Endothelial cell of umbilical vein (primary cell): Measurements from ENCODE around the gene WDPCP. TPM values are rescaled to one million over a fixed set of nuclear protein-coding genes. Genes with fewer than 3 reads are reported as not detected.

Source experiments
- BruUV-seq: library from RNA; stranded (reverse); fragments of 400-500 nt; replicated peaks from 2 replicates; lab custom pipeline; 2021; lab: Mats Ljungman, UMichigan
- CTCF ChIA-PET: fragments of 300-600, 350-600 bp; sonication (Branson Sonifier 250); formaldehyde crosslinking; loops from one replicate; lab custom pipeline; 2021; ENCODE audit warnings: antibody characterized with exemption, inconsistent platforms; lab: Charles Lee
- POLR2A ChIA-PET: fragments of 300-600, 350-600 bp; sonication (Branson Sonifier 250); formaldehyde crosslinking; loops from one replicate; lab custom pipeline; 2021; ENCODE audit warnings: antibody characterized with exemption, inconsistent platforms; lab: Charles Lee
- DNase-seq: peaks from one replicate; pipeline ENCODE4 v3.0.0-alpha.2; 2011; ENCODE audit warnings: low read depth, low spot score
- FAIRE-seq: peaks from 2 replicates; lab custom pipeline; 2011; peaks lifted over from hg19 to GRCh38; lab: Jason Lieb, UNC
- H2AFZ ChIP-seq: 2 replicates; pipeline ENCODE4 v1.6.0; 2012; ENCODE audit warnings: low read depth, low read length, control low read depth, inconsistent platforms
- H3K27ac ChIP-seq: 2 replicates; pipeline ENCODE4 v1.5.1; 2011; ENCODE audit warnings: low read depth, mild to moderate bottlenecking, control low read depth, low read length, moderate library complexity; ENCODE audit not compliant: insufficient read depth
- H3K27me3 ChIP-seq, 2 experiments: 2 replicates each; pipeline versions ENCODE4 v1.6.0 to v1.6.1; 2011; ENCODE audit warnings: low read length in 2 of 2, mixed read lengths in 1 of 2; ENCODE audit not compliant: control insufficient read depth in 2 of 2, insufficient read depth in 2 of 2
- H3K36me3 ChIP-seq, 2 experiments: 2 replicates in 1 of 2; 3 replicates in 1 of 2; pipeline ENCODE4 v1.5.1; 2011; ENCODE audit warnings: low read length in 2 of 2, mild to moderate bottlenecking in 1 of 2, moderate library complexity in 1 of 2; ENCODE audit not compliant: control insufficient read depth in 2 of 2, insufficient read depth in 2 of 2; ENCODE audit errors: extremely low read depth in 1 of 2
- H3K4me1 ChIP-seq: 3 replicates; pipeline ENCODE4 v1.5.1; 2011; ENCODE audit warnings: mild to moderate bottlenecking, low read length; ENCODE audit not compliant: control insufficient read depth, insufficient read depth; ENCODE audit errors: extremely low read depth
- H3K4me2 ChIP-seq: 2 replicates; pipeline ENCODE4 v1.6.1; 2011; ENCODE audit warnings: low read length, control low read depth, mixed read lengths; ENCODE audit not compliant: insufficient read depth
- H3K4me3 ChIP-seq, 3 experiments: fragments of 200-600 bp in 1 of 3; sonication (generic), shearing (Covaris generic) in 1 of 3; replicated peaks in 1 of 3; 2 replicates each; pipeline ENCODE4 v1.5.1; 2011 to 2016; ENCODE audit warnings: control low read depth in 3 of 3, low read length in 3 of 3, mild to moderate bottlenecking in 2 of 3, inconsistent platforms in 1 of 3, low read depth in 1 of 3, moderate library complexity in 1 of 3; ENCODE audit not compliant: insufficient read depth in 1 of 3
- H3K79me2 ChIP-seq: 2 replicates; pipeline ENCODE4 v1.6.0; 2012; ENCODE audit warnings: low read length, inconsistent platforms; ENCODE audit not compliant: control insufficient read depth, insufficient read depth
- H3K9ac ChIP-seq: replicated peaks from 2 replicates; pipeline ENCODE3; 2011; ENCODE audit warnings: low read length, control low read depth; ENCODE audit not compliant: insufficient read depth; ENCODE audit errors: extremely low read depth
- H3K9me1 ChIP-seq: replicated peaks from 3 replicates; pipeline ENCODE4 v1.6.0; 2011; ENCODE audit warnings: mild to moderate bottlenecking, low read length; ENCODE audit not compliant: control insufficient read depth, insufficient read depth; ENCODE audit errors: extremely low read depth
- H3K9me3 ChIP-seq: replicated peaks from 2 replicates; pipeline ENCODE4 v1.5.1; 2012; ENCODE audit warnings: low read length, inconsistent platforms; ENCODE audit not compliant: control insufficient read depth, insufficient read depth
- H4K20me1 ChIP-seq: replicated peaks from 2 replicates; pipeline ENCODE3; 2011; ENCODE audit warnings: mild to moderate bottlenecking, low read length; ENCODE audit not compliant: control insufficient read depth, insufficient read depth; ENCODE audit errors: extremely low read depth
- EZH2 ChIP-seq: IDR thresholded peaks from 2 replicates; pipeline ENCODE4 v1.6.1; 2012; ENCODE audit warnings: borderline replicate concordance, low read depth, mild to moderate bottlenecking, moderate library complexity, low read length, inconsistent platforms; ENCODE audit not compliant: severe bottlenecking
- FOS ChIP-seq: IDR thresholded peaks from 2 replicates; pipeline ENCODE4 v1.6.1; 2011; ENCODE audit warnings: mild to moderate bottlenecking, low read length, moderate library complexity, borderline replicate concordance; ENCODE audit not compliant: insufficient read depth
- GATA2 ChIP-seq: IDR thresholded peaks from 2 replicates; pipeline ENCODE4 v1.7.0; 2011; ENCODE audit warnings: low read depth, mild to moderate bottlenecking, moderate library complexity, mixed read lengths, low read length; ENCODE audit not compliant: insufficient read length, insufficient read depth
- JUN ChIP-seq: IDR thresholded peaks from 2 replicates; pipeline ENCODE4 v1.6.1; 2011; ENCODE audit warnings: borderline replicate concordance, low read depth; ENCODE audit not compliant: insufficient read length, insufficient read depth
- MYC ChIP-seq: IDR thresholded peaks from one replicate; pipeline ENCODE4 v1.6.1; 2011; ENCODE audit warnings: mild to moderate bottlenecking, low read depth, low read length
- POLR2A ChIP-seq: IDR thresholded peaks from 2 replicates; pipeline ENCODE4 v1.6.1; 2012; ENCODE audit warnings: low read depth, mild to moderate bottlenecking, control low read depth, low read length
- POLR2AphosphoS5 ChIP-seq: IDR thresholded peaks from 2 replicates; pipeline ENCODE4 v1.6.1; 2012; ENCODE audit warnings: low read depth, mild to moderate bottlenecking, control low read depth, low read length, moderate library complexity; ENCODE audit not compliant: insufficient read depth
- dilution Hi-C: fragments of 300-500 bp; cut with MboI; formaldehyde crosslinking; loops from one replicate; pipeline ENCODE4 v1.15.0; 2019; ENCODE audit warnings: low sequenced_read_pairs; ENCODE audit not compliant: extremely low pct_ligation_motif_present
- intact Hi-C: fragments of 100-400 bp; cut with micrococcal nuclease; formaldehyde crosslinking; loops from one replicate; pipeline ENCODE4 v1.10.0; 2022
- polyA plus RNA-seq, 4 experiments: library from polyadenylated mRNA; depleted of rRNA in 3 of 4; stranded (reverse) in 3 of 4; unstranded in 1 of 4; fragments of >200 nt; gene quantifications; 2 replicates each; pipeline versions ENCODE4 v1.2.1 to v1.2.3, GENCODE V29; 2011 to 2012; ENCODE audit warnings: missing spikeins in 1 of 4
- total RNA-seq: library from RNA; stranded (reverse); gene quantifications from 2 replicates; pipeline ENCODE4 v1.2.3, GENCODE V29; 2021
- TF ChIP-seq, protein P1 (sequence below), 2 donors: IDR thresholded peaks; 1 replicate in 1 of 2; 2 replicates in 1 of 2; pipeline ENCODE4 v1.5.1; 2011; ENCODE audit warnings: low read length in 2 of 2, mild to moderate bottlenecking in 2 of 2, moderate library complexity in 2 of 2, control low read depth in 1 of 2, inconsistent platforms in 1 of 2, low read depth in 1 of 2; ENCODE audit not compliant: insufficient read depth in 1 of 2; ENCODE audit errors: extremely low read depth in 1 of 2
- TF ChIP-seq, protein P2 (sequence below): IDR thresholded peaks from 2 replicates; pipeline ENCODE4 v1.6.1; 2011; ENCODE audit not compliant: insufficient read depth, insufficient read length

Gene WDPCP
- total and polyA plus RNA-seq, 2 donors (not counting 3 experiments of a cell fraction or from before 2014, with no cell fraction given): 4.0 to 8.8 TPM

DNA sequence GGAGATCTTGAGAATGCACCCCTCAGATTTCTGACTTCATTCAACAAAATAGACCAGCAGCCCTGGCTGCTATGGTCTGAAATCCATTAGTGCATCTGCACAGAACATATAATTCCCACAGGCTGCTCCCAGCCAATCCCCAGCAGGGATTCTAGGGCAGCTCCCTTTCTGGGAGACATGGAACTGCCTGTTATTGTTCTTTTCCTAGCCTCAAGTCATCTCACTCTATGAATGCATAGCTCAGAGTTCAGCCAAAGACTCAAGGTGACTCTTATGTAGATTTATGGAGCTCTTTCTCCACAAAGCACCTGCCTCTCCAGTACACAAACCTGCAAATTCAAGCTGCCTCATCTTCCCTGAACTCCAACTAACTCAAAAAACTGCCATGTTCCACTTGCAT, 241.9 kb downstream of the WDPCP start:
- DNase-seq (no peak), FAIRE-seq (no peak)
- Histone ChIP-seq H3K36me3 (no peaks in the 10 kb centered on the region), H4K20me1 (no peaks in the 10 kb centered on the region), H3K79me2 (no peaks in the 10 kb centered on the region), H3K9ac (no peak overlapping the region), H3K9me3 (peaks cover 4% of the 10 kb centered on the region), H3K4me1 (no peaks in the 10 kb centered on the region), H3K4me2 (no peak overlapping the region), H3K9me1 (no peaks in the 10 kb centered on the region), H2AFZ (no peak overlapping the region), H3K4me3 (no peak overlapping the region), H3K27me3 (no peaks in the 10 kb centered on the region), H3K27ac (no peak overlapping the region)
- intact Hi-C loops: no loop called here
- BruUV-seq: no TSS peak
- CTCF ChIA-PET: no interaction called here
- dilution Hi-C loops: no loop called here
- POLR2A ChIA-PET: no interaction called here
- TF ChIP-seq, protein P1, sequence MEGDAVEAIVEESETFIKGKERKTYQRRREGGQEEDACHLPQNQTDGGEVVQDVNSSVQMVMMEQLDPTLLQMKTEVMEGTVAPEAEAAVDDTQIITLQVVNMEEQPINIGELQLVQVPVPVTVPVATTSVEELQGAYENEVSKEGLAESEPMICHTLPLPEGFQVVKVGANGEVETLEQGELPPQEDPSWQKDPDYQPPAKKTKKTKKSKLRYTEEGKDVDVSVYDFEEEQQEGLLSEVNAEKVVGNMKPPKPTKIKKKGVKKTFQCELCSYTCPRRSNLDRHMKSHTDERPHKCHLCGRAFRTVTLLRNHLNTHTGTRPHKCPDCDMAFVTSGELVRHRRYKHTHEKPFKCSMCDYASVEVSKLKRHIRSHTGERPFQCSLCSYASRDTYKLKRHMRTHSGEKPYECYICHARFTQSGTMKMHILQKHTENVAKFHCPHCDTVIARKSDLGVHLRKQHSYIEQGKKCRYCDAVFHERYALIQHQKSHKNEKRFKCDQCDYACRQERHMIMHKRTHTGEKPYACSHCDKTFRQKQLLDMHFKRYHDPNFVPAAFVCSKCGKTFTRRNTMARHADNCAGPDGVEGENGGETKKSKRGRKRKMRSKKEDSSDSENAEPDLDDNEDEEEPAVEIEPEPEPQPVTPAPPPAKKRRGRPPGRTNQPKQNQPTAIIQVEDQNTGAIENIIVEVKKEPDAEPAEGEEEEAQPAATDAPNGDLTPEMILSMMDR (IDR thresholded peaks at IDR 0.05; ENCODE audit: extremely low read depth in 1 of 2, insufficient read depth in 1 of 2, low read depth in 1 of 2, low read length in 2 of 2): no peak
- TF ChIP-seq, protein P2, sequence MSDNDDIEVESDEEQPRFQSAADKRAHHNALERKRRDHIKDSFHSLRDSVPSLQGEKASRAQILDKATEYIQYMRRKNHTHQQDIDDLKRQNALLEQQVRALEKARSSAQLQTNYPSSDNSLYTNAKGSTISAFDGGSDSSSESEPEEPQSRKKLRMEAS: no peak
- no peak for TF ChIP-seq MYC
- no peak for TF ChIP-seq POLR2AphosphoS5
- no peak for TF ChIP-seq EZH2
- no peak for TF ChIP-seq GATA2
- TF ChIP-seq POLR2A: no peak
- TF ChIP-seq FOS: no peak
- TF ChIP-seq JUN: no peak
